Immature natural killer cell (primary cell): ENCODE measurements around the gene SMAD3. TPM values are rescaled to one million over a fixed set of nuclear protein-coding genes. Genes with fewer than 3 reads are reported as not detected.

Experiments
- DNase-seq, 3 donors: peaks; one replicate each; pipeline ENCODE4 v3.0.0; 2022; ENCODE audit warnings: mixed read lengths in 1 of 3
- H3K27ac Mint-ChIP-seq, 6 donors: one replicate each; pipeline ENCODE4 v1.8.0; 2020; ENCODE audit warnings: mixed read lengths in 6 of 6, mild to moderate bottlenecking in 5 of 6, inconsistent platforms in 4 of 6, moderate library complexity in 3 of 6
- H3K27me3 Mint-ChIP-seq, 3 donors: one replicate each; pipeline ENCODE4 v1.8.0; 2020 to 2021; ENCODE audit warnings: low read depth in 3 of 3, mild to moderate bottlenecking in 3 of 3, mixed read lengths in 3 of 3, moderate library complexity in 3 of 3, inconsistent platforms in 1 of 3
- H3K36me3 Mint-ChIP-seq, 3 donors: one replicate each; pipeline ENCODE4 v1.8.0; 2020; ENCODE audit warnings: mixed read lengths in 3 of 3, inconsistent platforms in 2 of 3, mild to moderate bottlenecking in 2 of 3
- H3K4me1 Mint-ChIP-seq, 2 donors: one replicate each; pipeline ENCODE4 v1.8.0; 2020; ENCODE audit warnings: inconsistent platforms in 2 of 2, mild to moderate bottlenecking in 2 of 2, mixed read lengths in 2 of 2, moderate library complexity in 1 of 2
- H3K4me3 Mint-ChIP-seq, 5 donors: one replicate each; pipeline ENCODE4 v1.8.0; 2020; ENCODE audit warnings: mild to moderate bottlenecking in 5 of 5, mixed read lengths in 5 of 5, inconsistent platforms in 3 of 5, moderate library complexity in 3 of 5
- H3K9me3 Mint-ChIP-seq, 6 donors: one replicate each; pipeline ENCODE4 v1.8.0; 2020; ENCODE audit warnings: mild to moderate bottlenecking in 6 of 6, mixed read lengths in 6 of 6, inconsistent platforms in 4 of 6, moderate library complexity in 3 of 6
- polyA plus RNA-seq, 3 donors: library from polyadenylated mRNA; unstranded; fragments of 300-500 nt; fragmentation: Illumina TruSeq; gene quantifications; one replicate each; pipeline ENCODE4 v1.2.3, GENCODE V29; 2021

SMAD3 gene
- polyA plus RNA-seq, 3 donors from 2014 or later, result 8.9 to 11.9 (median 10.0) TPM

- DNase-seq, result no peak
- H3K4me3 Mint-ChIP-seq, result no peak overlapping the region
- peaks cover 0 to 12% (median 0%) of the 10 kb centered on the region in 3 donors for H3K36me3 Mint-ChIP-seq
- peaks cover 87 to 92% of the 10 kb centered on the region in 2 donors for H3K4me1 Mint-ChIP-seq
- H3K27me3 Mint-ChIP-seq, result peaks cover 3 to 4% (median 4%) of the 10 kb centered on the region in 3 donors
- H3K9me3 Mint-ChIP-seq, result no peaks in the 10 kb centered on the region
- H3K27ac Mint-ChIP-seq, result peak overlapping the region; percentile 85 to 100 (median 99)
These were observed 66.9 kb downstream of the SMAD3 start for GRCh38 chr15:67132276-67132675.

GRCh38 chr15:67133026-67133425 lies 67.6 kb downstream of the SMAD3 start:
- no peaks in the 10 kb centered on the region for H3K9me3 Mint-ChIP-seq
- peaks cover 0 to 8% (median 0%) of the 10 kb centered on the region in 3 donors for H3K36me3 Mint-ChIP-seq
- H3K4me1 Mint-ChIP-seq, result peaks cover 87 to 92% of the 10 kb centered on the region in 2 donors
- peak overlapping the region in 1 of 5 donors; percentile 54 for H3K4me3 Mint-ChIP-seq
- H3K27ac Mint-ChIP-seq, result peak overlapping the region; percentile 85 to 100 (median 99)
- H3K27me3 Mint-ChIP-seq, result peaks cover 4 to 6% (median 4%) of the 10 kb centered on the region in 3 donors
- no peak for DNase-seq

- Mint-ChIP-seq H3K27ac (peak overlapping the region; percentile 98 to 100 (median 99)), H3K4me1 (peaks cover 90 to 95% of the 10 kb centered on the region in 2 donors), H3K9me3 (no peaks in the 10 kb centered on the region), H3K4me3 (peak overlapping the region; percentile 75 to 91 (median 84)), H3K27me3 (peaks cover 4 to 6% (median 4%) of the 10 kb centered on the region in 3 donors), H3K36me3 (peaks cover 0 to 8% (median 3%) of the 10 kb centered on the region in 3 donors)
- DNase-seq, result no peak
These were observed 68.3 kb downstream of the SMAD3 start for GRCh38 chr15:67133738-67134066.

GRCh38 chr15:67134067-67134838 lies 68.9 kb downstream of the SMAD3 start:
- peak; percentile 82 to 86 (median 82) for DNase-seq
- H3K27ac Mint-ChIP-seq, result peak overlapping the region; percentile 98 to 100 (median 99)
- peaks cover 95 to 99% of the 10 kb centered on the region in 2 donors for H3K4me1 Mint-ChIP-seq
- H3K27me3 Mint-ChIP-seq, result peaks cover 4 to 6% (median 4%) of the 10 kb centered on the region in 3 donors
- peaks cover 0 to 8% (median 3%) of the 10 kb centered on the region in 3 donors for H3K36me3 Mint-ChIP-seq
- H3K9me3 Mint-ChIP-seq, result no peaks in the 10 kb centered on the region
- peak overlapping the region; percentile 75 to 91 (median 84) for H3K4me3 Mint-ChIP-seq

GRCh38 chr15:67134871-67135492 lies 69.6 kb downstream of the SMAD3 start:
- Mint-ChIP-seq H3K4me3 (peak overlapping the region; percentile 75 to 91 (median 84)), H3K36me3 (peaks cover 0 to 3% (median 3%) of the 10 kb centered on the region in 3 donors), H3K27me3 (peaks cover 4 to 6% (median 4%) of the 10 kb centered on the region in 3 donors), H3K4me1 (peaks cover 95 to 98% of the 10 kb centered on the region in 2 donors), H3K9me3 (no peaks in the 10 kb centered on the region), H3K27ac (peak overlapping the region; percentile 98 to 100 (median 99))
- DNase-seq, result no peak

GRCh38 chr15:67135494-67135893 lies 70.1 kb downstream of the SMAD3 start:
- Mint-ChIP-seq H3K9me3 (no peaks in the 10 kb centered on the region), H3K36me3 (peaks cover 0 to 3% (median under 1%) of the 10 kb centered on the region in 3 donors), H3K27ac (peak overlapping the region; percentile 98 to 100 (median 99)), H3K4me1 (peaks cover 97 to 98% of the 10 kb centered on the region in 2 donors), H3K4me3 (peak overlapping the region; percentile 33 to 91 (median 75)), H3K27me3 (peaks cover 2 to 6% (median 4%) of the 10 kb centered on the region in 3 donors)
- no peak for DNase-seq

- Mint-ChIP-seq H3K4me1 (peaks cover 96 to 98% of the 10 kb centered on the region in 2 donors), H3K9me3 (no peaks in the 10 kb centered on the region), H3K27ac (peak overlapping the region; percentile 98 to 100 (median 99)), H3K4me3 (peak overlapping the region; percentile 31 to 79 (median 62)), H3K36me3 (peaks cover 0 to 3% (median 0%) of the 10 kb centered on the region in 3 donors), H3K27me3 (peaks cover 2 to 7% (median 6%) of the 10 kb centered on the region in 3 donors)
- no peak for DNase-seq
These were observed 71.4 kb downstream of the SMAD3 start for GRCh38 chr15:67136802-67137201.

GRCh38 chr15:67137319-67137718 lies 71.9 kb downstream of the SMAD3 start:
- Mint-ChIP-seq H3K4me3 (peak overlapping the region; percentile 57 to 79 (median 75)), H3K27ac (peak overlapping the region; percentile 98 to 100 (median 99)), H3K9me3 (no peaks in the 10 kb centered on the region), H3K4me1 (peaks cover 96 to 98% of the 10 kb centered on the region in 2 donors), H3K36me3 (peaks cover 0 to 3% (median 0%) of the 10 kb centered on the region in 3 donors), H3K27me3 (peaks cover 2 to 7% (median 6%) of the 10 kb centered on the region in 3 donors)
- peak; percentile 22 to 33 (median 27) for DNase-seq

GRCh38 chr15:67137951-67138848 lies 72.8 kb downstream of the SMAD3 start:
- H3K27me3 Mint-ChIP-seq, result peaks cover 2 to 7% (median 6%) of the 10 kb centered on the region in 3 donors
- no peak for DNase-seq
- H3K4me3 Mint-ChIP-seq, result peak overlapping the region; percentile 57 to 79 (median 62)
- peak overlapping the region; percentile 98 to 100 (median 99) for H3K27ac Mint-ChIP-seq
- peaks cover 95 to 98% of the 10 kb centered on the region in 2 donors for H3K4me1 Mint-ChIP-seq
- peaks cover 0 to 3% (median 0%) of the 10 kb centered on the region in 3 donors for H3K36me3 Mint-ChIP-seq
- no peaks in the 10 kb centered on the region for H3K9me3 Mint-ChIP-seq

- Mint-ChIP-seq H3K36me3 (peaks cover 0 to 3% (median 0%) of the 10 kb centered on the region in 3 donors), H3K4me3 (peak overlapping the region in 2 of 5 donors; percentile 40 to 74), H3K27me3 (peaks cover 2 to 6% (median 5%) of the 10 kb centered on the region in 3 donors), H3K4me1 (peaks cover 93 to 94% of the 10 kb centered on the region in 2 donors), H3K9me3 (no peaks in the 10 kb centered on the region), H3K27ac (peak overlapping the region; percentile 77 to 99 (median 88))
- no peak for DNase-seq
These were observed 73.8 kb downstream of the SMAD3 start for GRCh38 chr15:67138891-67139855.

- peak overlapping the region; percentile 68 to 90 (median 82) for H3K27ac Mint-ChIP-seq
- peaks cover 93 to 94% of the 10 kb centered on the region in 2 donors for H3K4me1 Mint-ChIP-seq
- H3K4me3 Mint-ChIP-seq, result peak overlapping the region; percentile 26 to 74 (median 60)
- H3K27me3 Mint-ChIP-seq, result peaks cover 0 to 4% (median 3%) of the 10 kb centered on the region in 3 donors
- DNase-seq, result peak in 2 of 3 donors; percentile 22 to 37
- peaks cover 0 to 3% (median 0%) of the 10 kb centered on the region in 3 donors for H3K36me3 Mint-ChIP-seq
- no peaks in the 10 kb centered on the region for H3K9me3 Mint-ChIP-seq
These were observed 74.9 kb downstream of the SMAD3 start for GRCh38 chr15:67140078-67140833.
